GM12878 (cell line): ENCODE data around the gene ARID3A. TPM values are rescaled to one million over a fixed set of nuclear protein-coding genes. Genes with fewer than 3 reads are reported as not detected.

Experiments
- DPF2 ChIP-seq: fragments of 450-650 bp; IDR thresholded peaks from 2 replicates; pipeline ENCODE4 v1.6.1; 2017; ENCODE audit warnings: mild to moderate bottlenecking
- HDAC2 ChIP-seq: fragments of 200-600 bp; sonication (generic); IDR thresholded peaks from 2 replicates; pipeline ENCODE4 v1.6.1; 2017
- IKZF2 ChIP-seq, 2 experiments: fragments of 450-650 bp; IDR thresholded peaks; 2 replicates each; pipeline ENCODE4 v1.6.1; 2017; ENCODE audit warnings: mild to moderate bottlenecking in 2 of 2, moderate library complexity in 2 of 2
- JUNB ChIP-seq: IDR thresholded peaks from 2 replicates; pipeline ENCODE4 v1.6.1; 2016; ENCODE audit warnings: antibody characterized with exemption, mild to moderate bottlenecking
- LARP7 ChIP-seq: fragments of 450-650 bp; IDR thresholded peaks from 2 replicates; pipeline ENCODE4 v1.6.1; 2017; ENCODE audit warnings: mild to moderate bottlenecking
- MEF2B ChIP-seq: fragments of 450-650 bp; IDR thresholded peaks from 2 replicates; pipeline ENCODE4 v1.6.1; 2018; ENCODE audit warnings: mild to moderate bottlenecking, moderate library complexity; ENCODE audit not compliant: partially characterized antibody, poor library complexity, severe bottlenecking
- PAX5 ChIP-seq: IDR thresholded peaks from 2 replicates; pipeline ENCODE4 v1.6.1; 2011; ENCODE audit warnings: low read depth, low read length, borderline replicate concordance
- POLR2A ChIP-seq: IDR thresholded peaks from 2 replicates; pipeline ENCODE4 v1.6.1; 2011; ENCODE audit warnings: low read depth, mild to moderate bottlenecking, low read length
- RAD21 ChIP-seq: IDR thresholded peaks from 2 replicates; pipeline ENCODE4 v1.6.1; 2011; ENCODE audit warnings: mild to moderate bottlenecking, low read depth, low read length, moderate library complexity; ENCODE audit not compliant: insufficient read depth
- RBBP5 ChIP-seq: fragments of 200-600 bp; sonication (generic); conservative IDR thresholded peaks from 2 replicates; pipeline ENCODE4 v1.6.1; 2016
- RELA ChIP-seq: fragments of 450-650 bp; IDR thresholded peaks from 2 replicates; pipeline ENCODE4 v1.8.0; 2014; ENCODE audit warnings: borderline replicate concordance; ENCODE audit not compliant: partially characterized antibody
- SIN3A ChIP-seq: IDR thresholded peaks from 2 replicates; pipeline ENCODE4 v1.6.1; 2012; ENCODE audit warnings: low read depth, low read length, improper control_type of control experiment
- SMC3 ChIP-seq: IDR thresholded peaks from 2 replicates; pipeline ENCODE4 v1.6.1; 2011; ENCODE audit warnings: low read length, improper control_type of control experiment, borderline replicate concordance
- TAF1 ChIP-seq: IDR thresholded peaks from 2 replicates; pipeline ENCODE4 v1.6.1; 2011; ENCODE audit warnings: mild to moderate bottlenecking, low read depth, low read length, borderline replicate concordance
- TCF3 ChIP-seq: IDR thresholded peaks from 2 replicates; pipeline ENCODE4 v1.6.1; 2012; ENCODE audit warnings: low read depth, mild to moderate bottlenecking, low read length, borderline replicate concordance; ENCODE audit not compliant: insufficient read depth
- YY1 ChIP-seq: IDR thresholded peaks from 2 replicates; pipeline ENCODE4 v1.6.1; 2011; ENCODE audit warnings: low read depth, mild to moderate bottlenecking, low read length
- polyA plus RNA-seq, 11 experiments: library from polyadenylated mRNA; depleted of rRNA in 4 of 11; unstranded in 6 of 11; stranded (reverse) in 5 of 11; fragments of >200 nt; fragmentation: Nextera tagmentation in 4 of 11; fragmentation: Illumina TruSeq in 1 of 11; extraction: Ambion mirVana in 4 of 11; extraction: Trizol in 1 of 11; gene quantifications; 1 replicate in 1 of 11; 2 replicates in 10 of 11; pipeline versions ENCODE4 v1.2.1 to v1.2.3, GENCODE V29; 2011 to 2016; ENCODE audit warnings: inconsistent platforms in 2 of 11, missing spikeins in 2 of 11, low read depth in 1 of 11
- total RNA-seq, 4 experiments: library from RNA; depleted of rRNA in 3 of 4; stranded (reverse); fragments of >200 nt in 3 of 4; fragmentation: Illumina TruSeq in 1 of 4; extraction: Trizol in 1 of 4; gene quantifications; 2 replicates each; pipeline versions ENCODE4 v1.2.1 to v1.2.3, GENCODE V29; 2013 to 2021
- TF ChIP-seq, protein P1 (sequence below), 3 experiments: IDR thresholded peaks in 2 of 3; conservative IDR thresholded peaks in 1 of 3; 2 replicates each; pipeline ENCODE4 v1.5.1; 2011; ENCODE audit warnings: low read depth in 3 of 3, low read length in 3 of 3, mild to moderate bottlenecking in 3 of 3, control low read depth in 2 of 3, moderate library complexity in 2 of 3, inconsistent platforms in 1 of 3, mixed read lengths in 1 of 3; ENCODE audit not compliant: control insufficient read depth in 2 of 3, insufficient read depth in 1 of 3; ENCODE audit errors: extremely low read depth in 1 of 3
- TF ChIP-seq, protein P2 (sequence below): fragments of 450-650 bp; IDR thresholded peaks from 2 replicates; pipeline ENCODE4 v1.6.1; 2017; ENCODE audit warnings: antibody characterized with exemption, mild to moderate bottlenecking, moderate library complexity
- TF ChIP-seq, protein P3 (sequence below): fragments of 450-650 bp; conservative IDR thresholded peaks from 2 replicates; pipeline ENCODE4 v1.6.1; 2017; ENCODE audit warnings: mild to moderate bottlenecking, moderate library complexity
- TF ChIP-seq, protein P4 (sequence below): fragments of 450-650 bp; formaldehyde crosslinking; IDR thresholded peaks from 2 replicates; pipeline ENCODE4 v1.5.0; 2022; ENCODE audit warnings: mild to moderate bottlenecking, missing genetic modification characterization

Gene ARID3A
- total and polyA plus RNA-seq, 10 of the 15 experiments (the other 5 are each of a cell fraction or from before 2014, with no cell fraction given) = 0.76 to 70.0 (median 16.7) TPM

DNA sequence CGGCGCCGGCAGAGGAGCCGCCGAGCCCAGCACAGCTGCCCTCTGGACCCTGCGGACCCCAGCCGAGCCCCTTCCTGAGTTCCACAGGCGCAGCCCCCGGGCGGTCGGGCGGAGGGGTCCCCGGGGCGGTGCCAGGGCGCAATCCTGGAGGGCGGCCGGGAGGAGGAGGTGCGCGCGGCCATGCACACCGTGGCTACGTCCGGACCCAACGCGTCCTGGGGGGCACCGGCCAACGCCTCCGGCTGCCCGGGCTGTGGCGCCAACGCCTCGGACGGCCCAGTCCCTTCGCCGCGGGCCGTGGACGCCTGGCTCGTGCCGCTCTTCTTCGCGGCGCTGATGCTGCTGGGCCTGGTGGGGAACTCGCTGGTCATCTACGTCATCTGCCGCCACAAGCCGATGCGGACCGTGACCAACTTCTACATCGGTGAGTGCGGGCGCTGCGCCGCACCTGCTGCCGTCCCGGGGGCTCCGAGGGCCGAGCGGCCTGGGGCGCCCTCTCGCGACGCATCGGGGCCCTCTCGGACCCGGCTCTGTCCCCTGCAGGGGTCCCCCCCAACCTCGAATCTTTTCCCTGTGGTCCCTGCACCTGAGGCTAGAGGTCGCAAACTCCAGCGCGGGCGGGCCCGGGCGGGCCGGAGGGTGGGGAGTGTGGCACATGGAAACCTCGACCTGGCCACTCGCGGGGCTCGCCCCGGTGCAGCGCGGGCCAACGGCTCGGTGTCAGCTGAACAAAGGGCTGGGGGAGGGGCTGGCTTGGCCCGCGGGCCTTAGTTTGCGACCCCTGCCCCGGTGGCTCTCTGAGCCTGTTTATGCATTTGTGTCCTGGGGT is 8.3 kb upstream of the ARID3A start, which contains the start of gene KISS1R (continued):
- TF ChIP-seq TAF1 = no peak
- TF ChIP-seq, protein P1, sequence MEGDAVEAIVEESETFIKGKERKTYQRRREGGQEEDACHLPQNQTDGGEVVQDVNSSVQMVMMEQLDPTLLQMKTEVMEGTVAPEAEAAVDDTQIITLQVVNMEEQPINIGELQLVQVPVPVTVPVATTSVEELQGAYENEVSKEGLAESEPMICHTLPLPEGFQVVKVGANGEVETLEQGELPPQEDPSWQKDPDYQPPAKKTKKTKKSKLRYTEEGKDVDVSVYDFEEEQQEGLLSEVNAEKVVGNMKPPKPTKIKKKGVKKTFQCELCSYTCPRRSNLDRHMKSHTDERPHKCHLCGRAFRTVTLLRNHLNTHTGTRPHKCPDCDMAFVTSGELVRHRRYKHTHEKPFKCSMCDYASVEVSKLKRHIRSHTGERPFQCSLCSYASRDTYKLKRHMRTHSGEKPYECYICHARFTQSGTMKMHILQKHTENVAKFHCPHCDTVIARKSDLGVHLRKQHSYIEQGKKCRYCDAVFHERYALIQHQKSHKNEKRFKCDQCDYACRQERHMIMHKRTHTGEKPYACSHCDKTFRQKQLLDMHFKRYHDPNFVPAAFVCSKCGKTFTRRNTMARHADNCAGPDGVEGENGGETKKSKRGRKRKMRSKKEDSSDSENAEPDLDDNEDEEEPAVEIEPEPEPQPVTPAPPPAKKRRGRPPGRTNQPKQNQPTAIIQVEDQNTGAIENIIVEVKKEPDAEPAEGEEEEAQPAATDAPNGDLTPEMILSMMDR (IDR thresholded peaks at IDR 0.05 in 2 of 3, conservative IDR thresholded peaks at IDR 0.05 in 1 of 3; ENCODE audit: control insufficient read depth in 2 of 3, extremely low read depth in 1 of 3, insufficient read depth in 1 of 3, low read depth in 3 of 3, low read length in 3 of 3) = peak; percentile 60 to 75 (median 74); a peak in 5 of 6 replicates
- peak; percentile 68; the same call in 1 of the 2 replicates for TF ChIP-seq PAX5
- TF ChIP-seq RBBP5 = no peak
- TF ChIP-seq MEF2B = no peak
- 0 out of 2 replicates have a peak, but pooled peaks have one; percentile 16 for TF ChIP-seq POLR2A
- TF ChIP-seq IKZF2 (IDR thresholded peaks at IDR 0.05) = no peak
- TF ChIP-seq RELA = no peak
- TF ChIP-seq, protein P2, sequence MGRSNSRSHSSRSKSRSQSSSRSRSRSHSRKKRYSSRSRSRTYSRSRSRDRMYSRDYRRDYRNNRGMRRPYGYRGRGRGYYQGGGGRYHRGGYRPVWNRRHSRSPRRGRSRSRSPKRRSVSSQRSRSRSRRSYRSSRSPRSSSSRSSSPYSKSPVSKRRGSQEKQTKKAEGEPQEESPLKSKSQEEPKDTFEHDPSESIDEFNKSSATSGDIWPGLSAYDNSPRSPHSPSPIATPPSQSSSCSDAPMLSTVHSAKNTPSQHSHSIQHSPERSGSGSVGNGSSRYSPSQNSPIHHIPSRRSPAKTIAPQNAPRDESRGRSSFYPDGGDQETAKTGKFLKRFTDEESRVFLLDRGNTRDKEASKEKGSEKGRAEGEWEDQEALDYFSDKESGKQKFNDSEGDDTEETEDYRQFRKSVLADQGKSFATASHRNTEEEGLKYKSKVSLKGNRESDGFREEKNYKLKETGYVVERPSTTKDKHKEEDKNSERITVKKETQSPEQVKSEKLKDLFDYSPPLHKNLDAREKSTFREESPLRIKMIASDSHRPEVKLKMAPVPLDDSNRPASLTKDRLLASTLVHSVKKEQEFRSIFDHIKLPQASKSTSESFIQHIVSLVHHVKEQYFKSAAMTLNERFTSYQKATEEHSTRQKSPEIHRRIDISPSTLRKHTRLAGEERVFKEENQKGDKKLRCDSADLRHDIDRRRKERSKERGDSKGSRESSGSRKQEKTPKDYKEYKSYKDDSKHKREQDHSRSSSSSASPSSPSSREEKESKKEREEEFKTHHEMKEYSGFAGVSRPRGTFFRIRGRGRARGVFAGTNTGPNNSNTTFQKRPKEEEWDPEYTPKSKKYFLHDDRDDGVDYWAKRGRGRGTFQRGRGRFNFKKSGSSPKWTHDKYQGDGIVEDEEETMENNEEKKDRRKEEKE = no peak
- TF ChIP-seq SMC3 = peak; percentile 74
- TF ChIP-seq HDAC2 = no peak
- TF ChIP-seq TCF3 = peak; percentile 72; the same call in 1 of the 2 replicates
- TF ChIP-seq, protein P3, sequence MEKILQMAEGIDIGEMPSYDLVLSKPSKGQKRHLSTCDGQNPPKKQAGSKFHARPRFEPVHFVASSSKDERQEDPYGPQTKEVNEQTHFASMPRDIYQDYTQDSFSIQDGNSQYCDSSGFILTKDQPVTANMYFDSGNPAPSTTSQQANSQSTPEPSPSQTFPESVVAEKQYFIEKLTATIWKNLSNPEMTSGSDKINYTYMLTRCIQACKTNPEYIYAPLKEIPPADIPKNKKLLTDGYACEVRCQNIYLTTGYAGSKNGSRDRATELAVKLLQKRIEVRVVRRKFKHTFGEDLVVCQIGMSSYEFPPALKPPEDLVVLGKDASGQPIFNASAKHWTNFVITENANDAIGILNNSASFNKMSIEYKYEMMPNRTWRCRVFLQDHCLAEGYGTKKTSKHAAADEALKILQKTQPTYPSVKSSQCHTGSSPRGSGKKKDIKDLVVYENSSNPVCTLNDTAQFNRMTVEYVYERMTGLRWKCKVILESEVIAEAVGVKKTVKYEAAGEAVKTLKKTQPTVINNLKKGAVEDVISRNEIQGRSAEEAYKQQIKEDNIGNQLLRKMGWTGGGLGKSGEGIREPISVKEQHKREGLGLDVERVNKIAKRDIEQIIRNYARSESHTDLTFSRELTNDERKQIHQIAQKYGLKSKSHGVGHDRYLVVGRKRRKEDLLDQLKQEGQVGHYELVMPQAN = peak; percentile 47; the same call in 1 of the 2 replicates
- 0 out of 2 replicates have a peak, but pooled peaks have one; percentile 36 for TF ChIP-seq YY1
- TF ChIP-seq DPF2 = peak; percentile 83; the same call in 1 of the 2 replicates
- TF ChIP-seq, protein P4, sequence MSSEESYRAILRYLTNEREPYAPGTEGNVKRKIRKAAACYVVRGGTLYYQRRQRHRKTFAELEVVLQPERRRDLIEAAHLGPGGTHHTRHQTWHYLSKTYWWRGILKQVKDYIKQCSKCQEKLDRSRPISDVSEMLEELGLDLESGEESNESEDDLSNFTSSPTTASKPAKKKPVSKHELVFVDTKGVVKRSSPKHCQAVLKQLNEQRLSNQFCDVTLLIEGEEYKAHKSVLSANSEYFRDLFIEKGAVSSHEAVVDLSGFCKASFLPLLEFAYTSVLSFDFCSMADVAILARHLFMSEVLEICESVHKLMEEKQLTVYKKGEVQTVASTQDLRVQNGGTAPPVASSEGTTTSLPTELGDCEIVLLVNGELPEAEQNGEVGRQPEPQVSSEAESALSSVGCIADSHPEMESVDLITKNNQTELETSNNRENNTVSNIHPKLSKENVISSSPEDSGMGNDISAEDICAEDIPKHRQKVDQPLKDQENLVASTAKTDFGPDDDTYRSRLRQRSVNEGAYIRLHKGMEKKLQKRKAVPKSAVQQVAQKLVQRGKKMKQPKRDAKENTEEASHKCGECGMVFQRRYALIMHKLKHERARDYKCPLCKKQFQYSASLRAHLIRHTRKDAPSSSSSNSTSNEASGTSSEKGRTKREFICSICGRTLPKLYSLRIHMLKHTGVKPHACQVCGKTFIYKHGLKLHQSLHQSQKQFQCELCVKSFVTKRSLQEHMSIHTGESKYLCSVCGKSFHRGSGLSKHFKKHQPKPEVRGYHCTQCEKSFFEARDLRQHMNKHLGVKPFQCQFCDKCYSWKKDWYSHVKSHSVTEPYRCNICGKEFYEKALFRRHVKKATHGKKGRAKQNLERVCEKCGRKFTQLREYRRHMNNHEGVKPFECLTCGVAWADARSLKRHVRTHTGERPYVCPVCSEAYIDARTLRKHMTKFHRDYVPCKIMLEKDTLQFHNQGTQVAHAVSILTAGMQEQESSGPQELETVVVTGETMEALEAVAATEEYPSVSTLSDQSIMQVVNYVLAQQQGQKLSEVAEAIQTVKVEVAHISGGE = no peak
- TF ChIP-seq JUNB = no peak
- TF ChIP-seq SIN3A = no peak
- peak; percentile 94 for TF ChIP-seq LARP7
- TF ChIP-seq RAD21 = peak; percentile 79
